ELF-1 (cell line): Measurements from ENCODE around the gene PLS3.
"Not testable (repeated sequence)": the region's sequence is repeated elsewhere in the genome, so short reads cannot be mapped to it uniquely, and the experiment has no call there.

Experiments used
- DNase-seq: peaks from one replicate; pipeline ENCODE4 v3.0.0-alpha.2; 2016; ENCODE audit warnings: low read depth, low spot score

The PLS3 gene

GRCh38 chrX:115560978-115561604 lies at the start of gene PLS3:
TSS of gene PLS3 (plus strand) at chrX:115561174. CDS start at chrX:115610251, 49,077 bp downstream.
- peak; percentile 95 for DNase-seq

GRCh38 chrX:115518113-115518512 lies 42.9 kb upstream of the PLS3 start:
- no peak for DNase-seq

GRCh38 chrX:115521741-115522140 lies 39.2 kb upstream of the PLS3 start:
- DNase-seq, result no peak

DNA sequence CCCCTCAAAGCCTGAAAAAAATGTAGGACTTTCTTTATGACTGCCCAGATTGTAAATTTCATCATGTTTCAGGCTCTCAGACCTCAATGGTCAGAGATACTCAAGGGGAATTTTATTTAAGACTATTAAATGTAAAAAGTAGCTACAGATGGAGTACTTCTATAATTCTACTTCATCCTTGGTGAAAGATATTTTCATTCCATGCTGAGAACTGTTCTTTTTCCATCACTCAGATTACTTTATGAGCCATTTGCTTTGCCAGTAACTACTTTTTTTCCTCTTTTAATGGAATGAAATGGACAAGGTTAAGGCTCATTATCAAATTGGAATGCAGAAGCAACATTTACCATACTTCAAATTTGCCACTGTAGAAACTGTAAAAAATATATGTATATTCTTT lies 38.0 kb upstream of the PLS3 start:
- no peak for DNase-seq

DNA sequence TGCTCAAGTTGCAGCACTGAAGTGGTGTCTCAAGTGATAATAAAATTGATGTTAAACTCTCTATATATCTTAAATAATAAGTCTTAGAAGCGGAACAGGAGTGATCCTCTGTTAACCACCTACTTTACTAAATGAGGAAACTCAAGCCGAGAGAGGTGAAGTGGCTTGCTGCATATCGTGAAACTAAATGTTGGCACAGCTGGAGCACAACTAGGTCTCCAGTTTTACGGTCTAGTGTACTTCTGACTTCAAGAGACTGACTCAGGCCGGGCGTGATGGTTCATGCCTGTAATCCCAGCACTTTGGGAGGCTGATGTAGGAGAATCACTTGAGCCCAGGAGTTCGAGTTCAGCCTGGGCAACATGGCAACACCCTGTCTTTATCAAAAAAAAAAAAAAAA lies 35.5 kb upstream of the PLS3 start:
- DNase-seq, result no peak

- no peak for DNase-seq
These were observed 29.1 kb upstream of the PLS3 start for GRCh38 chrX:115531818-115532403.

GRCh38 chrX:115533485-115533884 lies 27.5 kb upstream of the PLS3 start:
- no peak for DNase-seq

GRCh38 chrX:115534383-115534782 lies 26.6 kb upstream of the PLS3 start:
- DNase-seq, result no peak

DNA sequence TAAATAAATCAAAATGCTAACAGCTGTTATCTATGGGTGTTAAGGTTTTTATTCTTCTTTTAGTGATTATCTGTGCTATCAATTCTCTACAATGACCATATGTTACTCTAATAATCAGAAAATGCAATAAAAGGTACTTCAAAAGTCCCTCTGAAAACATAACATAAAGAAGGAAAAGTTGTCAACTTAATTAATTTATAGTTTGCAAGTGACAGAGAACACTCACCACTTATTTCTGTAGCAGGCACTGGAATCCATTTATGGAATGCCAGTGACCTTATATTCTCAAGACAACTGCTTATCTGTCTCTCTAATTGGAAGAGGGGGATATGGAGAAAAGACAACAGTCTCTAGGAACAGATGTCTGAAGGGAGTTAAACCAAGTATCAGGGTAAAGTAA lies 25.6 kb upstream of the PLS3 start:
- DNase-seq, result no peak

DNA sequence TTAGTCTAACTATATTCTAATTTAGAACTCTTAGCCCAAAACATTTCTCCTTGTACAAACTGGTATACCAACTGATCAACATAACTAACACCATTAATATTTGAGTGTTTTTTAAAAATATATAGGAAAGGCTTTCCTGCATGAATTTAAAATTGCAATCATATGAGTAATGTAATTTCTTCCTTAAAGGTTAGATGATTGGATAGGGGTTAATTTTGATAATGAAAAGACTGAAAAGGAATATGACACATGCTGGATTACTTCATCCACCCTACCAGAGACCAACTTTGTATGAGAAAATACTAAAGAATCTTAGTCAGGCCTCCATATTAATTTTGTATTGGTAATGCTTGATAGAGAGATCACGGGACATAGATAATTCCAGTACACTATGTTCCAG lies 25.1 kb upstream of the PLS3 start:
- no peak for DNase-seq

- DNase-seq, result no peak
These were observed 21.1 kb upstream of the PLS3 start for GRCh38 chrX:115539841-115540240.

DNA sequence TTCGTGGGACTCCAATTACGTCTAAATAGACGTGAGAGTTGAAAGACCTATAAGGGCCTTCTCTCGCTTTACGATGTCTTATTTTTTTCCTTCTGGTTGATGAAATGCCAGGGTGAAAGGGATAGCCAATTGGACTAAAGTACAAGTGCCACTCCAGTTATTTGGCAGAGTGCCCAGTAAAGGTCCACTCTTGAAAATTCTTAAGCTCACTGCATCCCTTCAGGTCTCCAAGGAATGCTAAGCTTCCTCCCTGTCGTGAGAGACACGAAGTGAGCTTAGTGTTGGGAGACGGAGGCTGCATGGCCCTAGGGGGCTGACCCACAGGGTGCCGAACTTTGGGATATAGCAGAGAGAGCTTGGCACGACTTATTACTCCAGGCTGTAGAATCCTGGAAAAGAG lies 19.9 kb upstream of the PLS3 start:
- DNase-seq, result not testable (repeated sequence)

GRCh38 chrX:115547448-115547847 lies 13.5 kb upstream of the PLS3 start:
- peak; percentile 27 for DNase-seq

- no peak for DNase-seq
These were observed 12.0 kb upstream of the PLS3 start for GRCh38 chrX:115549008-115549407.

- no peak for DNase-seq
These were observed 7.8 kb upstream of the PLS3 start for GRCh38 chrX:115553171-115553570.

GRCh38 chrX:115559672-115560071 lies 1.3 kb upstream of the PLS3 start:
- DNase-seq, result no peak

GRCh38 chrX:115560211-115560977 lies 580 bp upstream of the PLS3 start:
- DNase-seq, result peak; percentile 26

- DNase-seq, result peak; percentile 82
These were observed 868 bp downstream of the PLS3 start for GRCh38 chrX:115561605-115562479.

DNA sequence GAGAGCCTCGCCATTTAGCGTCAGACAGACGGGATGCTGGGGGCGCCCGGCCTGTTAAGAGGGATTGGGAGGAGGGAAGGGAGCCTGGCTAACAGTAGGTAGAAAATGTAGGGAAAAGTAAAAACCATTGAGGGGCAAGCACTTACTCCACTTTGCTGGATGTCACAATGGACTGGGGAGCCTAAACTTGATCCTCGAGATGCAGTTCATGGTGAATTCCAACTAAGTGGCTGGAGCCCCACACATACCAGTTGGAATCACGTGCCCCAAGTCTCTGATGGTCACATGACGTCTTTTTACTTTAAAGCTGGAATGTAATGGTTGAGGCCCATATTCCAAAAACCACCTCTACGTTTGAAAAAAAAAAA lies 1.5 kb downstream of the PLS3 start:
- DNase-seq, result no peak

DNA sequence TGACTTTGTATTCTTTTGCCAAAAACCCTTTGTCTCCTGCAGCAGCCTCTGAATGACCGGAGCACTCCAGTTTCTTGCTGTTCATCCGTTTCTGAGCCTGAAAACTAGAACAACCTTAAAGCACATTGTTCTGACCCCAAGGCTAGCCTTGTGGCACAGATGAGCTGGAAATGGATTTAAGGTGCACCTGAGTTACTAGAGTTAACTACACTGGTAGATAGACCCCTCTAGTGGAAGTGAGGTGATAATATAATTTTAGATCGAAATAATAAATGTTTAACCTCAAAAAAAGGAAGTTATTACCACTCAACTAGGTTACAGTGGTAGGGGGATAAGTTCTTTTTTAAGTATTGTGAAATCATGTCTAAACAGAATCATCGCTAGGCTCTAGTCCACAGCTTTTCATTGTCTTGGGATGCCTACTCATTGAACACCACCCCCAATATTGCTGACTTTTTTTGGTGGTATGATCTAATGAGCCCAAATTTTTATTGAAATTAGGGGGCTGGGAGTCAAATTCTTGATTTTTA lies 2.7 kb downstream of the PLS3 start:
- DNase-seq, result peak; percentile 19

DNA sequence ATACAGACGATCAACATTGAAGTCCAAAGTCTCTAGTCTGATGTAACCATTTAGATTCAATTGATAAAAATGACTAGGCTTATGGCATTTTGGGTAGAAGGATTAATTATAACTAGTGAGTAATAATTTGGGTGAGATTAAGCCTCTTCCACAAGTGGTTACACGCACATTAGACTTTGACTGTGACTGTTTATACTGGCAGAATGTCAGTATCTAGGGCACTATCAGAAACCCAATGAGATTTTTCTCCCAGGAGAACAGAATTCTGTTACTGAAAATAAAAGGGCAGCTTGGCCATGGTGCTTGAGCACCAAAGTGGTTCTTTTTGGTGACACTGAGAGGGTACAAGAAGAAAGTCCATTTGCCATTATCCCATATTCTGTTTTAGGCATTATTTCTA lies 3.3 kb downstream of the PLS3 start:
- DNase-seq, result no peak

GRCh38 chrX:115565888-115566287 lies 4.9 kb downstream of the PLS3 start:
- no peak for DNase-seq
